NCI-H446 treated with DMSO at 0.1 percent for 48 hours (cell line): ENCODE data around the gene STAC3.

Experiments
- DNase-seq: peaks from one replicate; lab custom pipeline; 2025; lab: John Stamatoyannopoulos, UW

The STAC3 gene

GRCh38 chr12:57222286-57223190 is 28.4 kb downstream of the STAC3 start:
- DNase-seq, result no peak

- no peak for DNase-seq
Observed at GRCh38 chr12:57221169-57221917, 29.6 kb downstream of the STAC3 start.

DNA sequence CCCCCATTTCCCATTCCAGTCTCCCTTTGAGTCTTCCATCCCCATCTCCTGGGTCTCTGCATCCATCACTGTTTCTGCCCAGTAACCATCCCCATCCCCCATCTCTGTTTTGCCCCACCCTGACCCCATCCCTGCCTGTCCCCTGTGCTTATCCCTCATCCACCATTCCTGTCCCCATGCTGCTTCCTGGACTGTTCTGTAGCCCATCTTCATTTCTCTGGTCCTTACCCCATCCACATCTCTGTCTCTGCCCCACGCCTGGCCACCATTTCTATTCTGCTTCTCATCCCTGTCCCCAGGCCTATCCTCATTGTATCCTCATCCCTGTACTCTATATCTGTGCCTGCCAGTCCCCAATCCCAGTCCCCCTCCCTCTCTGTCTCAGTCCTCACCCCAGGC is 30.2 kb downstream of the STAC3 start:
- no peak for DNase-seq

GRCh38 chr12:57219993-57220754 is 30.8 kb downstream of the STAC3 start:
- no peak for DNase-seq

DNA sequence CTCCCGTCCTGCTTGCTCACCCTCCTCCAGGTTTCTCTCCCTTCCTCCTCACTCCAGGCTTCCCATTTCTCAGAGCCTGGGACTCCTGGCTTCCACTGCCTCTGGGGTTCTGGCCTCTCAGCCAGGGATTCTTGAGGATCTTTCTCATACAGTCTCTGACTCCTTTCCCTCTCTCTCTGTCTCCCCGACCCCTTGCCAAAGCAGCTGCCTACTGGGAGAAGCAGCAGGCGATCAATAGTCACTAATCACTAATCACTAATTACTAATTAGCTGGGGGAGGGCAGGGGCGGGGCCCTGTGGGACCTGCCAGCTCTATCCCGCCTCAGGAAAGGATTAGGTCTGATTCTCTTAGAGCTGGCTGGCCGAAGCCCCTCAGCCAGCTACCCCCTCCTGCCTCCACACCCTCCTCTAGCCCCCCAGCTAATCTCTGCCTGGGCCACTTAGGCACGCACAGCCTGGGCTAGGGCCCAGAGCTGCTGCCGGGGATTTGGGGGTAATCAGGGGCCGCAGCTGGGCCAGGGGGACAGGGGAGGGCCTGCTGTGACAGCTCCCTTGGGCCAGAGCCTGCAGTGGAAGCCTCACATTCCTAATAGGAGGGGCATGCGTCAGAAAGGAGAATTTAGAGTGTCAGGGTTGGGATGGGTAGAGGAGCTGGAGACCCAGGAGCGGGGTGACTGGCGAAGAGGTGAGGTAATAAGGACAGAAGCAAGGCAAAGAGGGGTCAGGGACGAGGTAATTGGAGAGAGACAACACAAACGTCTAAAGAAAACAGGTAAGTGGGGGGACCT is 31.6 kb downstream of the STAC3 start:
- no peak for DNase-seq

GRCh38 chr12:57218030-57218853 is 32.7 kb downstream of the STAC3 start:
- no peak for DNase-seq

GRCh38 chr12:57216921-57217879 is 33.8 kb downstream of the STAC3 start:
- DNase-seq, result no peak

GRCh38 chr12:57216014-57216911 is 34.7 kb downstream of the STAC3 start, which contains the start of gene NXPH4:
Gene NXPH4 (plus strand): TSS chr12:57216794. CDS start chr12:57216970, 176 bp downstream.
- no peak for DNase-seq

DNA sequence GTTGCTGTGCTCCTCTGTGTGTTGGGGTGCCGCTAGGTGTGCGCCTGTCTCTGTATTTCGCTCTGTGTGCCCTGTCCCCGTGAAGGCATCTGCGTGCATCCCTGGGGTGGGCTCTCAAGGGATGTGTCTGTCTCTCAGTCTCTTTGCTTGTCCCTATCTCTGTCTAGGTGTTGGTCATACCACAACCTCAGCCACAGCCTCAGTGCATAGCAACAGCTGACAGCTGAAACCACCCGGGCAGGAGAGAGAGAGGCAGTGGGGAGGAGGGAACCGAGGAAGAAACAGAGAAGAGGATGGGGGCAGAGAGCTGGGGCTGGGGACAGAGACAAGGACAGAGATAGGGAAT is 35.3 kb downstream of the STAC3 start:
- DNase-seq, result no peak

DNA sequence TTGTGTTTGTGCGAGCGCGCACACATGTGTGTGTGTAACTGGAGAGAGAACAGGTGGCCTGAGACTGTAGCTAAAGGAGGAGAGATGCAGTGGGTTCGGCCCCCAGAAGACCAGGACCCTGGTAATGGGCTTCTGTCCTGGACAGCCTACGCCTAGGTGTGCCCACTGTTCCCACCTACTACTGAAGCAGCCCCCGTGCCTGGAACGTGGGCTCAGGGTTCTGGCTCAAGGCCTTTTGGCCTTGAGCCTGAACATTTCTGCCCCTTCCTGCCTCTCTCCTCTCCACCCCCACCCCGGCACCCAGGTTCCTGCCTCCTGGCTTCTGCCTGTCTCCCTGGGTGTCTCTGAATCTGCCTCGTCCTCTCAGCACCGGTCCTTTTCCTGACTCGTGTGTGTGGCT is 35.9 kb downstream of the STAC3 start:
- DNase-seq, result no peak

DNA sequence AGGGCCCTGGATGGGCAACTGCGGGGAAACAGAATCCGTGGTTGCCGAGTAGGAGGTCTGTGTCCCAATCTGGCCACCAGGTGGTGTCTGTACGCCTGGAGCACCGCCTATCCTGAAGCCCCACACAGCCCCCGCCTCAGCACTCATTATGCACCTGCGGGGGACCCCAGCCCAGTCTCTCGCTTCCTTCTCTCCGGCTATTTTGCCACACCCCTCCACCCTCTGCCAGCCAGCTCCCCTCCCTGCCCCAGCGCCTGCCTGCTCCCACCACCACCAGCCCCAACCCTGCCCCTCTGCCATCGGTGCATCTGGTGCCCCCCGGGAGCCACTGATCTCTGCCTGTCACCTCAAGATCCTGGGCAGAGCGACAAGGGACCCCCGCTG is 36.6 kb downstream of the STAC3 start:
- DNase-seq, result peak; percentile 42

GRCh38 chr12:57213763-57214397 is 37.1 kb downstream of the STAC3 start:
- DNase-seq, result no peak

DNA sequence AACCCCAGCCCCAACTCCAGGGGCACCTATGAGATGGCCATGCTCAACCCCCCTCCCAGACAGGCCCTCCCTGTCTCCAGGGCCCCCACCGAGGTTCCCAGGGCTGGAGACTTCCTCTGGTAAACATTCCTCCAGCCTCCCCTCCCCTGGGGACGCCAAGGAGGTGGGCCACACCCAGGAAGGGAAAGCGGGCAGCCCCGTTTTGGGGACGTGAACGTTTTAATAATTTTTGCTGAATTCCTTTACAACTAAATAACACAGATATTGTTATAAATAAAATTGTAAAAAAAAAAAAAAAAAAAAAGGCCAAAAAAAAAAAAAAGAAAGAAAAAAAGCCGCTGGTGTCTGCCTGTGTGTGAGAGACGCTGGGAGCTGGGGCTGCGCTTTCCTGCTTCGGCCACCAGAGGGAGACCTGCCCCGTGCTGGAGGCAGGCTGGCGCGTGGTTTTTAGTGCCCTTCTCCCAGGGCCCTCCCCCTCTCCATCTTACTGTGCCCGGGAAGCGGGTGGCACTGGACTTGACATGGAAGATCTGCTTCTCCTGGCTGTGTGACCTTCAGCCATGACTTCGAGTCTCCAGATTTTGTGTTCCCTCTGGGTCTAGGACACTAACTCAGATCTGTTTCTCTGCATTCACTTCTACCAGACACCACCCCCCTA is 37.8 kb downstream of the STAC3 start:
- DNase-seq, result peak; percentile 57

DNA sequence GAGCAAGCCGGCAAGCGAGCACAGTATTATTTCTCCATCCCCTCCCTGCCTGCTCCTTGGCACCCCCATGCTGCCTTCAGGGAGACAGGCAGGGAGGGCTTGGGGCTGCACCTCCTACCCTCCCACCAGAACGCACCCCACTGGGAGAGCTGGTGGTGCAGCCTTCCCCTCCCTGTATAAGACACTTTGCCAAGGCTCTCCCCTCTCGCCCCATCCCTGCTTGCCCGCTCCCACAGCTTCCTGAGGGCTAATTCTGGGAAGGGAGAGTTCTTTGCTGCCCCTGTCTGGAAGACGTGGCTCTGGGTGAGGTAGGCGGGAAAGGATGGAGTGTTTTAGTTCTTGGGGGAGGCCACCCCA is 38.3 kb downstream of the STAC3 start:
- no peak for DNase-seq

DNA sequence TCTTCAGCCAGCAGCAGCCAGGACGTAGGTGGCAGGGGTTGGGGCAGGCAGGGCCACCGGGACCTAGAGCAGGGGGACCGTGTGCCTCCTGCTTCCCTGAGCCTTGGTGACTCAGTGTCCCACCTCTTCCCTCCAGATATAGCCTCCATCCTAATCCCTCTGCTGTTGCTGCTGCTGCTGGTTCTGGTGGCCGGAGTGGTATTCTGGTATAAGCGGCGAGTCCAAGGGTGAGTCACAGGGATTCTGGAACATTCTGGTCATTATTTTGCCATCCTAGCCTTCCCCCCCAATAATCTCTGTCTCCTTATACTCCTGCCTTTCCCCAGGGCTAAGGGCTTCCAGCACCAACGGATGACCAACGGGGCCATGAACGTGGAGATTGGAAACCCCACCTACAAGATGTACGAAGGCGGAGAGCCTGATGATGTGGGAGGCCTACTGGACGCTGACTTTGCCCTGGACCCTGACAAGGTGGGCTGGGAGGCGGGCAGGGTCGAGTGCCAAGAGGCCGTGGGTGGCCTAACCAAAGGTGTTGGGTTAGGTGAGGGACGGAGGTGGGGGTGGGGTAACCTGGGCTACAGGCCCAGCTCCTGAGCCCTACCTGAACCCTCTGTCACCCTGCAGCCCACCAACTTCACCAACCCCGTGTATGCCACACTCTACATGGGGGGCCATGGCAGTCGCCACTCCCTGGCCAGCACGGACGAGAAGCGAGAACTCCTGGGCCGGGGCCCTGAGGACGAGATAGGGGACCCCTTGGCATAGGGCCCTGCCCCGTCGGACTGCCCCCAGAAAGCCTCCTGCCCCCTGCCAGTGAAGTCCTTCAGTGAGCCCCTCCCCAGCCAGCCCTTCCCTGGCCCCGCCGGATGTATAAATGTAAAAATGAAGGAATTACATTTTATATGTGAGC is 38.9 kb downstream of the STAC3 start:
- DNase-seq, result no peak

DNA sequence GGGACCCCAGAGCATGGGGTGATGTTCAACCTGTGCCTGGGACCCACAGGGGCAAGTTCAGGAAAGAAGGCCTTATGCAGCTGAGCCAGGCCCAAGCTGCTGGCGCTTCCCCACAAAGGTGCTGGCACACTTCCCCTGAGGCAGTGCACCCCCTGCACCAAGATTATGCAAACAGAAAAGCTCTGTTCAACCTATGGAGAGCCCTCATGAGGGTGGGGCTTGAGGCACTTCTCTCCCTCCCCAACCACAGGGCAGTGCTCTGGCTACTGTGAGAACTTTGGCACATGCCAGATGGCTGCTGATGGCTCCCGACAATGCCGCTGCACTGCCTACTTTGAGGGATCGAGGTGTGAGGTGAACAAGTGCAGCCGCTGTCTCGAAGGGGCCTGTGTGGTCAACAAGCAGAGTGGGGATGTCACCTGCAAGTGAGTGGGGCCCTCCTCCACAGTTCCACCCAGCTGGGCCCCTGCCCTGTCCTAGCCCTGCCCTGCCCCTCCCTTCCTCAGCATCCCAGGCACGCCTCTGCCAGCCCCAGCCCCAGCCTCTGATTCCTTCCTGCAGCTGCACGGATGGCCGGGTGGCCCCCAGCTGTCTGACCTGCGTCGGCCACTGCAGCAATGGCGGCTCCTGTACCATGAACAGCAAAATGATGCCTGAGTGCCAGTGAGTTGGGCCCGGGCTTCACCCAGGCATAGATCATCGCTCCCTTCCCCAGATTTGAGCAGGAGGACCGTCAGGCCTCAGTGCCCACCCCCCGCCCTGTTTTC is 39.9 kb downstream of the STAC3 start:
- no peak for DNase-seq
